MM.1S (cell line): ENCODE results near the gene DSN1.

ENCODE experiments used
- EZH2 ChIP-seq: fragments of 300-600 bp; sonication (generic); optimal IDR thresholded peaks from 2 replicates; pipeline ENCODE3; 2017; ENCODE audit warnings: low read depth, mild to moderate bottlenecking, antibody characterized with exemption, low read length, mixed read lengths
- EZH2phosphoT487 ChIP-seq: fragments of 300-600 bp; sonication (generic); IDR thresholded peaks from 2 replicates; pipeline ENCODE4 v1.6.1; 2018; ENCODE audit warnings: antibody characterized with exemption, low read length
- TF ChIP-seq, protein P1 (sequence below): fragments of 300-600 bp; sonication (generic); IDR thresholded peaks from 2 replicates; pipeline ENCODE4 v1.5.1; 2016; ENCODE audit warnings: antibody characterized with exemption, low read length, mixed read lengths

DNA sequence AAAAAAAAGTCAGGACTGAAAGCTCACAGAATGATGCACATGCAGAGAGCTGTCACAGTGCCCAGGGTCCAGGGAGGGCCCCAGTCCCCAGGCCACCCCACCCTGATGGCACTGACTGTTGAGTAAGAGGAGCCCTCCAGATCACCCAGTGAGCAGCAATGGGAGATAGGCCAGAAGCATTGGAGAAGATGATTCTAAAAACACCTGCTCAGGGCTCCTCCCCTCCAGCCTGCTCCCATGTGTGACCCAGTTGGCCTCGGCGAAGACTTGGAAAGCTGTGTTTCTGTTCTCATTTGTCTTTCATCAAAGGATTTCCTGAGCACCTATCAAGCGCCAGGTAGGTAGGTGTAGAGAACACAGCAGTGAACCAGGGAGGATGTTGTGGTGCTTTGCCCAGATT, 43.9 kb upstream of the DSN1 start:
- no peak for TF ChIP-seq EZH2
- TF ChIP-seq, protein P1, sequence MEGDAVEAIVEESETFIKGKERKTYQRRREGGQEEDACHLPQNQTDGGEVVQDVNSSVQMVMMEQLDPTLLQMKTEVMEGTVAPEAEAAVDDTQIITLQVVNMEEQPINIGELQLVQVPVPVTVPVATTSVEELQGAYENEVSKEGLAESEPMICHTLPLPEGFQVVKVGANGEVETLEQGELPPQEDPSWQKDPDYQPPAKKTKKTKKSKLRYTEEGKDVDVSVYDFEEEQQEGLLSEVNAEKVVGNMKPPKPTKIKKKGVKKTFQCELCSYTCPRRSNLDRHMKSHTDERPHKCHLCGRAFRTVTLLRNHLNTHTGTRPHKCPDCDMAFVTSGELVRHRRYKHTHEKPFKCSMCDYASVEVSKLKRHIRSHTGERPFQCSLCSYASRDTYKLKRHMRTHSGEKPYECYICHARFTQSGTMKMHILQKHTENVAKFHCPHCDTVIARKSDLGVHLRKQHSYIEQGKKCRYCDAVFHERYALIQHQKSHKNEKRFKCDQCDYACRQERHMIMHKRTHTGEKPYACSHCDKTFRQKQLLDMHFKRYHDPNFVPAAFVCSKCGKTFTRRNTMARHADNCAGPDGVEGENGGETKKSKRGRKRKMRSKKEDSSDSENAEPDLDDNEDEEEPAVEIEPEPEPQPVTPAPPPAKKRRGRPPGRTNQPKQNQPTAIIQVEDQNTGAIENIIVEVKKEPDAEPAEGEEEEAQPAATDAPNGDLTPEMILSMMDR = no peak
- no peak for TF ChIP-seq EZH2phosphoT487
